Ureter (tissue), 1 donor: ENCODE results near the gene TBC1D1. TPM values are rescaled to one million over a fixed set of nuclear protein-coding genes. Genes with fewer than 3 reads are reported as not detected.

ENCODE experiments used
- DNase-seq: peaks from one replicate; pipeline ENCODE4 v3.0.0-alpha.2; 2020; ENCODE audit warnings: low spot score
- total RNA-seq: library from RNA; stranded (reverse); gene quantifications from one replicate; pipeline ENCODE4 v1.2.4, GENCODE V29; 2023
- donor health status: DM: yes; HTN: yes; CAD: no.

TBC1D1 gene
- total RNA-seq, 1 donor from 2014 or later: 191 TPM

DNA sequence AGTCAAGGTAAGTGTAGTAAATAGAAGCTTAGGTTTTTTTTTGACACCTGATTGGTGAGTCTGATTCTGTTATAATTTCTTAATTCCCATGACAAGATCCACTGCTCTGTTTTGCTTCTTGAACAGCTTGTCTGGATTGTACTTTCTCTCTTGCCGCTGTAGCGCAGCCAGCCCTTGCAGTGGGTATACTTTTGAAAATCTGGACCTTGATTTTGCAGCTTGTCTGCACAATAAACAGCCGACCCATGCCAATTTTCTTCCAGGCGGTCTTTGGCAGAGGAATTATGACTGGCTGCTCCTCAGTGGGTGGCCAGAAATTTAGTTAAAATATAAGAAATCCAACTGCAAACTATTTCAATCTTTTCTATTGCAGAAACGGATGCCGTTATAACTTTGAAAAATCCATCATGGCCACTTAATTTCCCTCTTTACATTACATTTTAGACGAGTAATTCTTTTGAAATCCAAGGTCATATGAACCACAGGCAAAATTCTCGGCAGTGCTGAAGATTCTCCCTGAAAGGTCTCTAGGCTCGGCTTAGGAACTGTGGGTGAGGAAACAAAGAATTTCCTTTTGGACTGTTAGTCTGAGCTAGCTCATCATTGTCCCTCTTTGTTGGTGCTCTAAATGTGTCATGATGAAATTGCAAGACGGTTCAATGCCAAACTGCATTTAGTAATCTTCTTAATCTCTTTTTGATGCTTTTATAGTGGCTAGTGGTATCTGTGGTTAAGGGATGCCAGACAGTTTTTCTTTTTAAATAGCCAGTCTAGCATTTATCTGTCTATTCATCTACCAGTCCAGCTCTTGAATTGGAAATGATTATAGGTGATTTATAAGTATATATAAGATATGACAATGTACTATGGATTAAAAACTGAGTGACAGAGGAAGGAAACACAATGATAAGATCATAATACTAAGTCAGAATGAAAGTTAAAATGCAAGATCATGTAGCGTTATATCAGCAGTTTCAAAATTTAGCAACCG is 37.8 kb downstream of the TBC1D1 start:
- DNase-seq: no peak

DNA sequence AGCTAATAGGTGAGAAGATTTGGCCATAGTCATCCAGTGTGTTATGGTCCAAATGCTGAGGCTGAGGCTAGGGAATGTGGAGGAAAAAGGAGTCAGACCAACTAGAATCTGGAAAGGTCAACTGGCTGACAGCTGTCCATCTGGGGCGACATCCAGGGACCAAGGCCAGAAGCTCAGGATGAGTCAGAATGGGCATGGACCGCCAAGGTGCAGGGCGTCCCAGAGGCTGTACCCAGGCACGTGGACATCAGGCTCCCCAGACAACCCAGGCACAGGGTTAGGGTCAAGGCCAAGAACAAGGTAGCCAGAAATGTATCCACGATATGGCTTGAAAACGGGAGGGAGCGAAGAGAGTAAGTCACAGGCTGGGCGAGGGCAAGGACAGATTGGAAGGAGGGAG is 43.2 kb downstream of the TBC1D1 start:
- DNase-seq: no peak

DNA sequence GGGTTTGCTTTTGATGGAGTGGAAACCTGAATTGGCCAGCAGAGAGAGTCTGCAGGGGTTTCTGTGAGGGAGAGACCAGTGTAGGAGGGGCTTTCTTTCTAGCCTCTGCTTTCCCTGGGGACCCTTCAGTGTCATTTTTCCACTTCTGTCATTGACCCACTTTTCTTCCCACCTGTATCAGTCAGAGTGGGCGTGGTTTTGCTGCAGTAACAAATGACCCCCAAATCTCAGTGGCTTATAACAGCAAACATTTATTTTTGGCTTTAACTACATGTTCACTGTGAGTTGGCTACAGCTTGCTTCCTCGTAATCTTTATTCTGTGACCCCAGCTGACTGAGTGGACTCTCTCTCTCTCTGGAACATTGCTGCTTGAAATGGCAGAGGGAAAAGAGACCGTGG is 43.7 kb downstream of the TBC1D1 start:
- no peak for DNase-seq

GRCh38 chr4:37935026-37935425 is 44.1 kb downstream of the TBC1D1 start:
- DNase-seq: no peak

GRCh38 chr4:37936889-37937498 is 46.1 kb downstream of the TBC1D1 start:
- DNase-seq: no peak

GRCh38 chr4:37938208-37938607 is 47.3 kb downstream of the TBC1D1 start:
- DNase-seq: no peak

GRCh38 chr4:37946503-37947179 is 55.8 kb downstream of the TBC1D1 start:
- no peak for DNase-seq

GRCh38 chr4:37948542-37948941 is 57.7 kb downstream of the TBC1D1 start:
- no peak for DNase-seq

DNA sequence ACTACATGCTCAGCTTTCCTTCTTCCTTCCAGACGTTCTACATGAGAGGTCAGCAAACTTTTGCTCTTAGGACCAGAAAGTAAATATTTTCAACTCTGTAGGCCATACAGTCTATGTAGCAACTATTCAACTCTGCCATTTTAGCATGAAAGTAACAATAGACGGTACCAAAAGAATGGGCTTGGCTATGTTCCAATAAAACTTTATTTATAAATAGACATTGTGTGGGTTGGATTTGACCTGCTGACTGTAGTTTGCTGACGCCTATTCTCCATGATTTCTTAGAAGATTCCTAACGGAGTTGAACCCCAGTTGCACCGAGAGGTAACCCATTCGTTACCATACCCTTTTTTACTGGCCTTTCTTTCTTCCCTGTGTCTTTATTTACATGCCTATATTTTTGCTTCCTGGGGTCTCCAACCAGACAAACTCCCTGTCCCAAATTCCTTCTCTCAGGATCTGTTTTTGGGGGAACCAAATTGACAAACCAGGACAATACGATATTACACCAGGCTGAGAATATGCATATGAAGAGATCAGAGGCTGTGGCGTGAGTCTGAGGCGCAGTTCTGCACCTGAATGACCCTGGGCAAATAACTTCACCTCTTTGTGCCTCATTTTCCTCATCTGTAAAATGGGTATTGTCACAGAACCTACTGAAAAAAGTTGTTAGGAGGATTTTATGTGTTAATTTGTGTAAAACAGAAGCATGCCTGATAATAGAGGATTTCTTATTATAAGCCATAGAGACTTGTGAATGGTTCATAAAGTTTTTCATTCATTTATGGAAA is 58.9 kb downstream of the TBC1D1 start:
- no peak for DNase-seq

GRCh38 chr4:37951461-37952352 is 60.8 kb downstream of the TBC1D1 start:
- DNase-seq: no peak

- DNase-seq: no peak
Measured at GRCh38 chr4:37953156-37953555, 62.3 kb downstream of the TBC1D1 start.

DNA sequence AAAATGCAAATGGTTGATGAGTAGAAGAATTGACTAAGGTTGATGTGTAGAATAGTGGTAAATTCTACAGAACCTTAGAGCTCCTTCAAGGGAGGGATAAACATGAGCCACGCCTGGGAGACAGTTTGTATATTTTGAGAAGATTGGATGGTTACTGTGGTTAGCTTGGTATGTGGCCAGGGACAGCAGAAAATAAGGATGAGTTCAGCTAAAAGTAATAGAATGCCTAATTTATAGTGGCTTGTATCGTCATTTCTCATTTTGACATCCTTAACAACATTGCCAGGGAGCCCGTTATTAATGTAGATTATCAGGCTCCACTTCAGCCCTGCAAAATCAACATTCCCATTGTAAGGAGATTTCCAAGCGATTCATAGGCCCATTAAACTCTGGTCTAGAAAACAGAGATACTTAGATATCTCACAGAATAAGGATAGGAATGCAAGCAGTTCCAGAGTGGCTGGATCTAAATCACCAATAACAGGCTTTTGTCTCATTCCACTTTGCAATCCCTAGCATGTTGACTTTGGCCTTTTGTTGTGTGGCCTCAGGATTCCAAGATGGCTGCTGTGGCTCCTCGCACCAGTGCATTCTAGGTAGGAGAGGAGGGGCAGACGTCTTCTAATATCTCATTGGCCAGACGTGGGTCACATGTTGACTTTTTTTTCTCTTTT is 62.9 kb downstream of the TBC1D1 start:
- no peak for DNase-seq

GRCh38 chr4:37956941-37957340 is 66.1 kb downstream of the TBC1D1 start:
- DNase-seq: no peak

DNA sequence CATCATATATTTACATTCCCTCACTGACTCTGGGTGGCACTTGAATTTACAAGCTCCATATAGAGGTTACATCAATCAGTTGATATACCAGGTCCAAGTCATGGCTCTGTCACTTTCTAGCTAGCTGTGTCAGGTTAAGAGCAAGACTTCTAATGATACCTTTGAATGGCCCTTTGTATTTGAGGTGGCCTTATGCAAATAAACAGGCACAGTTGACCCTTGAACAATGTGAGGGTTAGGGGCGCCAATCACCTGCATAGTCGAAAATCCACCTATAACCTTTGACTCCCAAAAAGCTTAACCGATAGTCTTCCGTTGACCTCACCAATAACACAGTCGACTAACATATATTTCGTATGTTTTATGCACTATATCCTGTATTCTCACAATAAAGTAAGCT is 68.0 kb downstream of the TBC1D1 start:
- no peak for DNase-seq

- no peak for DNase-seq
Measured at GRCh38 chr4:37960098-37960497, 69.2 kb downstream of the TBC1D1 start, which contains the start of gene PTTG2. Gene PTTG2, plus strand, starts transcription at chr4:37960398. Its CDS starts 37 bp downstream, at chr4:37960435.

DNA sequence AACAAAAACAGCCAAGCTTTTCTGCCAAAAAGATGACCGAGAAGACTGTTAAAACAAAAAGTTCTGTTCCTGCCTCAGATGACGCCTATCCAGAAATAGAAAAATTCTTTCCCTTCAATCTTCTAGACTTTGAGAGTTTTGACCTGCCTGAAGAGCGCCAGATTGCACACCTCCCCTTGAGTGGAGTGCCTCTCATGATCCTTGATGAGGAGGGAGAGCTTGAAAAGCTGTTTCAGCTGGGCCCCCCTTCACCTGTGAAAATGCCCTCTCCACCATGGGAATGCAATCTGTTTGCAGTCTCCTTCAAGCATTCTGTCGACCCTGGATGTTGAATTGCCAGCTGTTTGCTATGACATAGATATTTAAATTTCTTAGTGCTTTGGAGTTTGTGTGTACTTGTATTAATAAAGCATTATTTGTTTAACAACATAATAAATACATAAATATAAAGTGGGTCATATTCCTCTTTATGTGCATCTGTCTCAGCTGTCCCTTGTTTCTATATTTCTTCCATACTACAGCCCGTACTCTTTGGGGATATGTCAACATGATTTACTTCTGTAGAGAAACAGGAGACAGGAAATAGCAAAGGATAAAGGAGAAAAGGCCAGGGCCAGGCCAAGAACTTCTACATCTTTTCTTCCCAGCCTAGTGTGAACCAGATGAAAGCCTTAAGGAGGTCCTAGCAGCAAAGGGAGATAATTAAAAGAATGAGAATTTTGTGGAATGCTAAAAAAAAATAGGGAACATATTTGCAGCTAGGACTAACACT is 70.0 kb downstream of the TBC1D1 start:
- no peak for DNase-seq

DNA sequence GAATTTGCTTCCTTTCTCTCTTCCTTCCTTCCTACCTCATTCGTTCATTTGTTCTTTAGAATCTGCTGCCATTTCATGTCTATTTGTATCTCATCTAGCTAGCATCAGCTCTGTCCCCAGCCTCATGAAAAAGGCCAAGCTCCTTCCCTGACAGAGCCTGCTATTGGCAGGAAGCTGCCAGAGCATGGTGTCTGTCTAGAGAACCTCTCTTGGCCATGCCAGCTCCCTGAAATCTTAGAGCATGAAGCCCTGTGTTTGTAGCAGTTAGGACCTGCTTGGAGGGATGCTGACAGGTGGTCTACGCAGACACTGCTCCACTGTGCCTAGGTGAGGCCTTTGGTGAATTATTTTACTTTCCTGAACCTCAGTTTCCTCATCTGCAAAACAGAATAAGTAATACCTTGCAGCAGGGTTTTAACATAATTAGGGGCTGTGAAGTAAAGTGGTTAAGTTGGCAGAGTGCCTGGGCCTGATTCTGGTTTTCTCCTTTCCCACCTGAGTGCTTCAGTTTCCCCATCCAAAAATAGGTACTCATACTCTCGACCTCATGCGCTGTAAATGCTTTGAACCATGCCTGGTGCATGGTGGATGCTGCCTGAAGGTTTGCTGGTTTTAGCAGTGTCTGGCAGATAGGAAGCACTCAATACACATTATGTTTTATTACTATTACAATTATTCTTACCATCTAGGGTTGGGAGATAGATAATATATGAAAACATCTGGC is 74.0 kb downstream of the TBC1D1 start:
- no peak for DNase-seq

GRCh38 chr4:37966044-37966443 is 75.2 kb downstream of the TBC1D1 start:
- DNase-seq: no peak

DNA sequence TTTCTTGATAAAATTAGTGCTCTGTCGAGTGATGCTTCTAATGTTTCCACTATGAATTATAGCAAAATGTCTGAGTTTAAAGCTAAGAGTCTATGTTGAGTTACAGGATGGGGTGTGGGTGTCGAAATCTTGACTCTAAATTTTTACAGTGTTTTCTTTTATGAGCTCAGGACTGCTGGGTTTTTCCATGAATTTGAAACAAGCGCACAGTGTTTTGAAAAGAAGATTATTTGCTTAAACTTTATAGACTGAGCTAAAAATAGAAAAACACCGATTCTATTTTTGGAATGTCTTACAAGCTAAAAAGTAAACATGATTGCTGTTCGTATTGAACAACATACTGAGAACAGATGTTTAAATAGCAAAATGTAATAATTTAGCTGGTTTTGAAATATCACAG is 76.9 kb downstream of the TBC1D1 start:
- no peak for DNase-seq
